Measurements from ENCODE around the gene FRMD1.

- TF ChIP-seq POLR2AphosphoS5 (IDR thresholded peaks at IDR 0.05): no peak
- TF ChIP-seq EP300 (IDR thresholded peaks at IDR 0.05; ENCODE audit: low read depth): no peak
Observed at GRCh38 chr6:168093634-168094033, 14.6 kb upstream of the FRMD1 start.

Data from transverse colon (tissue), 3 donors.